Cardiac fibroblast (primary cell): ENCODE measurements around the gene SF3B6.
"Not testable (repeated sequence)": the region's sequence is repeated elsewhere in the genome, so short reads cannot be mapped to it uniquely, and the experiment has no call there.

Experiments
- DNase-seq, 2 donors: peaks; one replicate each; pipeline versions ENCODE4 v3.0.0 to v3.0.0-alpha.2; 2010; ENCODE audit warnings: low read depth in 2 of 2
- H3K4me3 ChIP-seq, 2 donors: replicated peaks in 1 of 2; 1 replicate in 1 of 2; 2 replicates in 1 of 2; pipeline ENCODE4 v1.5.1; 2011; ENCODE audit warnings: low read depth in 2 of 2, low read length in 2 of 2, mild to moderate bottlenecking in 2 of 2, moderate library complexity in 1 of 2
- CTCF ChIP-seq: IDR thresholded peaks from one replicate; pipeline ENCODE4 v1.5.1; 2011; ENCODE audit warnings: low read depth, mild to moderate bottlenecking, low read length, inconsistent platforms

Gene SF3B6

GRCh38 chr2:24046930-24047702 is 29.0 kb downstream of the SF3B6 start, which contains the start of gene WDCP:
Gene WDCP, minus strand, starts transcription at chr2:24047391. Its CDS starts 7,897 bp downstream, at chr2:24039494.
- no peak for TF ChIP-seq CTCF
- DNase-seq, result peak; percentile 99
- peak within 1 kb of the TSS; percentile 65 to 84 for H3K4me3 ChIP-seq

- TF ChIP-seq CTCF, result no peak
- peak overlapping the region; percentile 65 to 84 for H3K4me3 ChIP-seq
- DNase-seq, result no peak
These were observed 29.6 kb downstream of the SF3B6 start for GRCh38 chr2:24046599-24046929.

GRCh38 chr2:24045511-24046508 is 30.3 kb downstream of the SF3B6 start:
- TF ChIP-seq CTCF, result no peak
- peak overlapping the region in 1 of 2 donors; percentile 65 for H3K4me3 ChIP-seq
- no peak for DNase-seq

- not testable (repeated sequence) for DNase-seq, H3K4me3 ChIP-seq
These were observed 33.0 kb downstream of the SF3B6 start for GRCh38 chr2:24043133-24043532.

- TF ChIP-seq CTCF, result no peak
These were observed 35.6 kb downstream of the SF3B6 start for GRCh38 chr2:24040511-24040910.

GRCh38 chr2:24038786-24039499 is 37.2 kb downstream of the SF3B6 start:
- TF ChIP-seq CTCF, result no peak
- H3K4me3 ChIP-seq, result no peak overlapping the region
- DNase-seq, result no peak

More at GRCh38 chr2:24040511-24040910, 35.6 kb downstream of the SF3B6 start:
- no peak overlapping the region for H3K4me3 ChIP-seq
- no peak for DNase-seq
